Stimulated activated CD4-positive, alpha-beta T cell treated with anti-CD3 and anti-CD28 coated beads, Interleukin-4, amount 100 ng/mL, for 1 hour (primary cell): ENCODE measurements around the gene OR6K3.

Experiments used
- DNase-seq: peaks from one replicate; pipeline ENCODE4 v3.0.0-alpha.2; 2020

The OR6K3 gene

GRCh38 chr1:158686111-158687009 lies 34.2 kb downstream of the OR6K3 start, which contains the start of gene SPTA1:
SPTA1 (minus strand) TSS chr1:158686715; CDS start chr1:158686517, 198 bp downstream.
- no peak for DNase-seq

DNA sequence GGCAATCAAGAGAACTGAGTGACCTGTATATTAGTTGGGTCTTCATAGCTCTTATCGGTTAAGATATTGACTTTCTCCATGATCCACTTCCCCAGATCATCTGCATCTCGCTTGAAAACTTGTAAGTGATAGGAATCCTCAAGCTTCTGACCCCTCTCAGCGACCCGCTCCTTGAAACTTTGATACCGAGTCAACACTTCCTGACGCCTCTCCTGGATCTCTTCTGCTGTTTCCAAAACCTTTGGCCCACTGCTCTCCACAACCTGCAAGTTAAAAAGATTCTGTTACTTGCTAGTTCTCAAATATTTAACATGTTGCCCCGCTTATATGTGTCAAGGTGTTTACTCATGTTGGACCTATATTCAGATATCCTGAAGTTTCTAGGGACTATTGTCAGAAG lies 35.4 kb downstream of the OR6K3 start:
- DNase-seq, result no peak

DNA sequence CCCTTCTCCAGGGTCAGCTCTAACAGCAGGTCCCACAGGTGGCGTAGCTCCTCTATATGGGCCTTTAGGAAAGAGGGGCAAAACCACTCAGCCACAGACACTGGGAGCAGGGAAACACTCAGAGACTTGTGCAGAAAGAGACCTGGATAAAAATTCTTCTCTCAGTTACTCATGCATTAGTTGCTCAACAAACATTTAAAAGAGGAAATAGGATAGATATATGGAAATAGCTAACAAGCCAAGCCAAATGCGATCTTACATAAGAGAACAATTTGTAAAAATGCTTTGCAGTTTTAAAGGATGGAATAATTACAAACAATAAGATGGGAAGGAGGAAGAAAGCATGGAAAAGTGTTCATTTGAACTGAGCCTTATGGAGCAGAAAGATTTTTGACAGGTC lies 38.9 kb downstream of the OR6K3 start:
- DNase-seq, result no peak

DNA sequence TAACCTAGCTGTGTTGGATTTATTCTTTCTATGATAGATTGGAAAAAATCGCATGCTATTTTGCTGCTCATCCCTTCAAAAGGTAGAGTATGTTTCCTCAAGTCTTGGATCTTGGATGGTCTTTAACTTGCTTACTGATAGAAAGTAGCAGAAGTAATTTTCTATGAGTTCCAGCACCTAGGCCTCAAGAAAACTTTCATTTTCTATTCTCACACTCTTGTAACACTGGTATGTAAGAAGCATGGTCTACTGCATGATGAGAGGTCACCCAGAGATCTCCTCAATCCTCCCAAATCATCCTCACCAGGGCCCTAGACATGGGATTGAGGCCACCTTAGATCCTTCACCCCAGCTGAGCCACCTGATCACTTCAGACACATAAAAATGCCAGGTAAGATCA lies 41.2 kb downstream of the OR6K3 start:
- DNase-seq, result no peak

DNA sequence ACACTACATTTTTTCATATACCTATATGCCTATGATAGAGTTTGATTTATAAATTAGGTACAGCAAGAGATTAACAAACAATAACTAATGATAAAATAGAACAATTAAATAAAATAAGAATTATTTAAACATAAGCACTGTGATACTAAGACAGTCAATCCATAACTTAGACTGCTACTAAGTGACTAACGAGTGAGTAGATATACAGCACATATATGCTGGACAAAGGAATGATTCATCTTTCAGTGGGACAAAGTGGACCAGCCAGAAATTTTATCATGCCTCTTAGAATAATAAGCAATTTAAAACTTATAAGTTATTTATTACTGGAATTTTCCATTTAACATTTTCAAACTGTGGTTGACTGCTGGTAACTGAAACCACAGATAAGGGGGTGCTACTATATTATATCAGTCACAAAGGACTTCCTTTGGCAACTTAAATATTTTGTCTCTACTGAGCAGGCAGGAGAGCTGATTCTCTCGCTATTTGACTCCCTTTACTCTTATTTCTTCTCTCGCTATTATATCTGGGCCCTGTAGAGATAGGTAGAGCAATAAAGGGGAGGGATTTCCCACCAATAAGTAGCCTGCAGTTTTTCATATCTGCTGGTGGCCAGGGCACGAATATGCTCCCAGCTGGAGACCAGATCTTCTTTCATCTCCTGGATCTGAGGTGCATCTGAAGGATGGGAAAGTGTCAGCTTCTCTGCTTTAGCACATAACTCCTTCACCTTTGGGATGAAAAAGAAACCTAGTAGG lies 44.8 kb downstream of the OR6K3 start:
- DNase-seq, result no peak

DNA sequence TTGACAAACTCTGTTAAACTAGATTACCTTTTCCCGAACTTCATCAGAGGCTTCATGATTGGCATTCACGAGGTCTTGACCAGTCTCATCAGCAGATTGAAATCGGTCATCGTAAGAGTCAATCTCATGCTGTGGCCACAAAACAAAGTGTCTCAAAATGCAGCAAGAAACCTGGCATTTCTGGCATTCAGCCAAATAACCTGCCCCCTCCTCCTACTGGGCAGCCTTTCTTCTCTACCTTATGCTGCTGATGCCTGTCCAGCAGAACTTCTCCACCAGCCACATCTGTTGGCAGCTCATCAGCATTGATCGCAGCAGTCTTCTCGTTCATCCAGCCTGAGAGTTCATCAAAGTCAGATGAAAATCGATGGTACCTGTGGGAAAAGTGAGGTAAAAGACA lies 46.2 kb downstream of the OR6K3 start:
- DNase-seq, result no peak
